ENCODE data around the gene GORAB. TPM values are rescaled to one million over a fixed set of nuclear protein-coding genes. Genes with fewer than 3 reads are reported as not detected.

Gene GORAB
- total and polyA plus RNA-seq, 10 of the 15 experiments (the other 5 are each of a cell fraction or from before 2014, with no cell fraction given), result 5.5 to 38.6 (median 10.3) TPM

- TF ChIP-seq MEF2B (IDR thresholded peaks at IDR 0.05; ENCODE audit: partially characterized antibody, poor library complexity, severe bottlenecking) (peak; percentile 31), ZNF687 (IDR thresholded peaks at IDR 0.05) (peak; percentile 35; the same call in 1 of the 2 replicates), USF1 (IDR thresholded peaks at IDR 0.05; ENCODE audit: borderline replicate concordance, extremely low read length, insufficient read depth, low read depth, low read length) (no peak), DPF2 (IDR thresholded peaks at IDR 0.05) (peak; percentile 44), EP300 (IDR thresholded peaks at IDR 0.05; ENCODE audit: borderline replicate concordance in 1 of 2, control insufficient read depth in 1 of 2, low read depth in 2 of 2, low read length in 2 of 2) (peak; percentile 45 to 46; a peak in 2 of 4 replicates), IKZF2 (IDR thresholded peaks at IDR 0.05) (peak; percentile 32 to 44; a peak in 2 of 4 replicates), RUNX3 (IDR thresholded peaks at IDR 0.05; ENCODE audit: low read length) (peak; percentile 27; the same call in 1 of the 2 replicates), SP1 (IDR thresholded peaks at IDR 0.05; ENCODE audit: low read depth, low read length) (no peak), SKIL (IDR thresholded peaks at IDR 0.05; ENCODE audit: low read depth, poor library complexity, severe bottlenecking) (peak; percentile 43), IKZF1 (conservative IDR thresholded peaks at IDR 0.05) (peak; percentile 53; the same call in 1 of the 2 replicates)
Observed at GRCh38 chr1:170562646-170563338, 30.8 kb downstream of the GORAB start (continued).
